HG03457 (cell line): Measurements from ENCODE around the gene POLR1E.

Experiments used
- ATAC-seq: cut with Tn5 transposase; IDR thresholded peaks from one replicate; pipeline ENCODE4 v1.9.1; 2021; ENCODE audit warnings: moderate number of reproducible peaks; ENCODE audit not compliant: unreplicated experiment

The POLR1E gene

GRCh38 chr9:37485389-37486255 lies at the start of gene POLR1E:
Gene POLR1E, plus strand, starts transcription at chr9:37485948. Its CDS starts 100 bp downstream, at chr9:37486048.
- ATAC-seq = peak; percentile 95

GRCh38 chr9:37436540-37436939 lies 49.2 kb upstream of the POLR1E start:
- no peak for ATAC-seq

- ATAC-seq = no peak
Observed at GRCh38 chr9:37437010-37437409, 48.7 kb upstream of the POLR1E start.

- no peak for ATAC-seq
Observed at GRCh38 chr9:37437621-37438020, 48.1 kb upstream of the POLR1E start.

- ATAC-seq = no peak
Observed at GRCh38 chr9:37438359-37438758, 47.4 kb upstream of the POLR1E start.

GRCh38 chr9:37441776-37442370 lies 43.9 kb upstream of the POLR1E start:
- ATAC-seq = no peak

- no peak for ATAC-seq
Observed at GRCh38 chr9:37442556-37442955, 43.2 kb upstream of the POLR1E start.

- ATAC-seq = no peak
Observed at GRCh38 chr9:37443566-37443965, 42.2 kb upstream of the POLR1E start.

- no peak for ATAC-seq
Observed at GRCh38 chr9:37444890-37445289, 40.9 kb upstream of the POLR1E start.

GRCh38 chr9:37445832-37446231 lies 39.9 kb upstream of the POLR1E start:
- ATAC-seq = no peak

- ATAC-seq = no peak
Observed at GRCh38 chr9:37446401-37446800, 39.3 kb upstream of the POLR1E start.

- ATAC-seq = no peak
Observed at GRCh38 chr9:37447111-37447510, 38.6 kb upstream of the POLR1E start.

GRCh38 chr9:37449862-37450632 lies 35.7 kb upstream of the POLR1E start:
- ATAC-seq = no peak

GRCh38 chr9:37451628-37452027 lies 34.1 kb upstream of the POLR1E start:
- no peak for ATAC-seq

- ATAC-seq = no peak
Observed at GRCh38 chr9:37452611-37453010, 33.1 kb upstream of the POLR1E start.

GRCh38 chr9:37453827-37454226 lies 31.9 kb upstream of the POLR1E start:
- ATAC-seq = no peak

GRCh38 chr9:37454238-37454637 lies 31.5 kb upstream of the POLR1E start:
- no peak for ATAC-seq

GRCh38 chr9:37455884-37456647 lies 29.7 kb upstream of the POLR1E start:
- ATAC-seq = no peak

GRCh38 chr9:37456817-37457216 lies 28.9 kb upstream of the POLR1E start:
- ATAC-seq = no peak

GRCh38 chr9:37464006-37464405 lies 21.7 kb upstream of the POLR1E start:
- ATAC-seq = no peak
